HG03095 (cell line): ENCODE measurements around the gene KLF6.
"Not testable (repeated sequence)": the region's sequence is repeated elsewhere in the genome, so short reads cannot be mapped to it uniquely, and the experiment has no call there.

Experiments
- ATAC-seq: cut with Tn5 transposase; IDR thresholded peaks from one replicate; pipeline ENCODE4 v1.9.1; 2021; ENCODE audit warnings: moderate library complexity; ENCODE audit not compliant: unreplicated experiment

The KLF6 gene

GRCh38 chr10:3735175-3735574 lies 49.8 kb downstream of the KLF6 start:
- no peak for ATAC-seq

GRCh38 chr10:3734111-3734510 lies 50.9 kb downstream of the KLF6 start:
- ATAC-seq: no peak

- not testable (repeated sequence) for ATAC-seq
Measured at GRCh38 chr10:3732183-3732582, 52.8 kb downstream of the KLF6 start.

- no peak for ATAC-seq
Measured at GRCh38 chr10:3729397-3729976, 55.5 kb downstream of the KLF6 start.

GRCh38 chr10:3728563-3728962 lies 56.4 kb downstream of the KLF6 start:
- no peak for ATAC-seq

GRCh38 chr10:3727268-3727667 lies 57.7 kb downstream of the KLF6 start:
- ATAC-seq: no peak
